Stimulated activated CD4-positive, alpha-beta T cell treated with anti-CD3 and anti-CD28 coated beads, Interleukin-1b, Interleukin-23, amount 100 ng/mL, for 24 hours (primary cell): ENCODE measurements around the gene U2AF1L4.
"Not testable (repeated sequence)": the region's sequence is repeated elsewhere in the genome, so short reads cannot be mapped to it uniquely, and the experiment has no call there.

Experiments used
- DNase-seq, 4 experiments: peaks; one replicate each; pipeline ENCODE4 v3.0.0-alpha.2; 2020; ENCODE audit warnings: low read depth in 4 of 4, low spot score in 1 of 4

The U2AF1L4 gene

GRCh38 chr19:35727956-35728706 is 17.1 kb downstream of the U2AF1L4 start:
- no peak for DNase-seq

- DNase-seq = no peak
Observed at GRCh38 chr19:35727053-35727955, 17.9 kb downstream of the U2AF1L4 start.

DNA sequence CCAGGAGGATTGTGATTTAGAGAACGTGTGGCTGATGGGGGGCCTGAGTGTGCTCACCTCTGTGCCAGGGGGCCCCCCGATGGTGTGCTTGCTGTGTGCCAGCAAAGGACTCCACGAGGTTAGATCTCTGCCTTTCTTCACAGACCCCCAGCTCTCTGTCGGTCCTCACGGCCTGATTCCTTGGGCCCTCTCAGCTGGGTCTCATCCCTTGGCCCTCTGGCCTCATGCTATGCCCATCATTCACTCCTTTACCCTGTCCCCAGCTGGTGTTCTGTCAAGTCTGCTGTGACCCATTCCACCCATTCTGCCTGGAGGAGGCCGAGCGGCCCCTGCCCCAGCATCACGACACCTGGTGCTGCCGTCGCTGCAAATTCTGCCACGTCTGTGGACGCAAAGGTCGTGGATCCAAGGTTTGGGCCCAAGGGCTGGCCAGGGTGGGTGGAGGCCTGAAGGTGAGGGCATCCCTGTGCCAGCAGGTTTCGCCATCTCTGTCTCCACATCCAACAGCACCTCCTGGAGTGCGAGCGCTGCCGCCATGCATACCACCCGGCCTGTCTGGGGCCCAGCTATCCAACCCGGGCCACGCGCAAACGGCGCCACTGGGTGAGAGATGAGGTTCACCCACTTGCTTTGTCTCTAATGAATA is 19.9 kb downstream of the U2AF1L4 start:
- DNase-seq = no peak

DNA sequence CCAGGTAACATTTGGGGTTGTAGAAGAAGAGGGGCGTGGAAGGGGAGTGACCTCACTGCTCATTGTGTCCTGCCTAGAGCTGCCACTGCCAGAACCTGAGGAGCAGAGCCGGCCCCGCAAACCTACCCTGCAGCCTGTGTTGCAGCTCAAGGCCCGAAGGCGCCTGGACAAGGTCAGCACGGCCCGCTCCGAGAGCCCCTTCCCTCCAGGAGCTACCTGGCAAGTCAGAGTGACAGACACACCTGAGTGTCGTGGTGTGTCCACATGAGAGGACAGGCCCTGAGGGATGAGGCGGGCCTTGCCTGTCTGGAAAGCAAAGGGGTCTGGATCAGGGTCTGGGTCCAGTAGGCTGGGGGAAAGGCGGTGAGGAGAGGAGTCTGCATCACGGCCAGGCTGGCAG is 20.7 kb downstream of the U2AF1L4 start:
- DNase-seq = no peak

GRCh38 chr19:35724132-35724531 is 21.1 kb downstream of the U2AF1L4 start:
- DNase-seq = not testable (repeated sequence)

- no peak for DNase-seq
Observed at GRCh38 chr19:35723671-35724070, 21.5 kb downstream of the U2AF1L4 start.

DNA sequence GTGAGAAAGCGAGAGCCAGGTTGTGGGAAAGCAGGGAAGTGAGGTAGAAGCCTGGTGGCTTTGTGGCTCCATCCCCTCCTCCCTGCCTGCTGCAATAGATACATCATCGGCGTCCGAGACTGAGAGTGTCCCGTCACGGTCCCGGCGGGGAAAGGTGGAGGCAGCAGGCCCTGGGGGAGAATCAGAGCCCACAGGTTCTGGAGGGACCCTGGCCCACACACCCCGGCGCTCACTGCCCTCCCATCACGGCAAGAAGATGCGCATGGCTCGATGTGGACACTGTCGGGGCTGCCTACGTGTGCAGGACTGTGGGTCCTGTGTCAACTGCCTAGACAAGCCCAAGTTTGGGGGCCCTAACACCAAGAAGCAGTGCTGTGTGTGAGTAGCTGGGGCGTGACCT is 22.3 kb downstream of the U2AF1L4 start:
- DNase-seq = no peak

- DNase-seq = no peak
Observed at GRCh38 chr19:35722461-35722860, 22.8 kb downstream of the U2AF1L4 start.

- no peak for DNase-seq
Observed at GRCh38 chr19:35721374-35721773, 23.8 kb downstream of the U2AF1L4 start.

DNA sequence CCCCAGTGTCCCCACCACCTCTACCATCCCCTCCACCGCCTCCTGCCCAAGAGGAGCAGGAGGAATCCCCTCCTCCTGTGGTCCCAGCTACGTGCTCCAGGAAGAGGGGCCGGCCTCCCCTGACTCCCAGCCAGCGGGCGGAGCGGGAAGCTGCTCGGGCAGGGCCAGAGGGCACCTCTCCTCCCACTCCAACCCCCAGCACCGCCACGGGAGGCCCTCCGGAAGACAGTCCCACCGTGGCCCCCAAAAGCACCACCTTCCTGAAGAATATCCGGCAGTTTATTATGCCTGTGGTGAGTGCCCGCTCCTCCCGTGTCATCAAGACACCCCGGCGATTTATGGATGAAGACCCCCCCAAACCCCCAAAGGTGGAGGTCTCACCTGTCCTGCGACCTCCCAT is 24.6 kb downstream of the U2AF1L4 start:
- DNase-seq = no peak

DNA sequence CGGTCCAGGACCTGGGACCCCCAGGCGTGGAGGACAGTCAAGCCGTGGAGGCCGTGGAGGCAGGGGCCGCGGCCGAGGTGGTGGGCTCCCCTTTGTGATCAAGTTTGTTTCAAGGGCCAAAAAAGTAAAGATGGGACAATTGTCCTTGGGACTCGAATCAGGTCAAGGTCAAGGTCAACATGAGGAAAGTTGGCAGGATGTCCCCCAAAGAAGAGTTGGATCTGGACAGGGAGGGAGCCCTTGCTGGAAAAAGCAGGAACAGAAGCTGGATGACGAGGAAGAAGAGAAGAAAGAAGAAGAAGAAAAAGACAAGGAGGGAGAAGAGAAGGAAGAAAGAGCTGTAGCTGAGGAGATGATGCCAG is 25.1 kb downstream of the U2AF1L4 start:
- no peak for DNase-seq

- no peak for DNase-seq
Observed at GRCh38 chr19:35719402-35720162, 25.6 kb downstream of the U2AF1L4 start.

DNA sequence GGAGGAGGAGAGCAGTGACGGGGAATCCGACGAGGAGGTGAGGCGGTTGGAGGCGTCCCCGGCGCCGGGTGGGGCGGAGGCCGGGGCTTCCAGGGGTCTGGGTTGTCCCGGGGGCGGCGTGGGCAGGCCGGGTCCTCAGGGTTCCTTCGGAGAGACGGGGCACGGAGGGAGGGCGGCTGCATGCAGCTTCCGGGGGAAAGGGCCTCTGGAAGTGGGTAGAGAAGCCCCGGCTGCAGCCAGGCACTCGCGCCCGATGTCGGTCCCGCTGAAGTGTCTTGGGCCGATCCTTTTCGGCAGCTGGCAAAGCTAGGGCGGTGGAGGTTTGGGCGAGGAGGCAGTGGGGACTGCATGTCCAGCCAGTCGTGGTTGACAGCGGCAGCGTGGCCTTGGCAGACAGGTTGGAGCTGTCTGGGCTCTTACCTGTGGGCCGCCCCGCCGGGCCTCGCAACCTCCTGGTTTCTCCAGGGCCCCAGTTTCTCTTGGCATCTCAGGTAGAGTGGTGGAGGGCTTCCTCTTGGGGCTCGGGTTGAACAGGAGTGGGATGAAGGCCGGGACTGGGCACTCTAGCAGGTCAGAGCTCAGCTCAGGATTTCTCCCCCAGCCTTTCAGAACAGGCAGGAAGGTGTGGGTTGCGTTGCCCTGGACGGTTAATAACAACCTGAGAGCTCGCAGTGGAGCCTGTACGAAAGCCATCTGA is 26.7 kb downstream of the U2AF1L4 start:
- peak in 1 of 4 experiments; percentile 51 for DNase-seq

GRCh38 chr19:35717665-35718344 is 27.4 kb downstream of the U2AF1L4 start, which contains the start of gene KMT2B:
KMT2B (plus strand) TSS chr19:35718003; CDS start chr19:35718019, 16 bp downstream.
- DNase-seq = peak in 2 of 4 experiments; percentile 83 to 93

- DNase-seq = peak in 3 of 4 experiments; percentile 73 to 94 (median 91)
Observed at GRCh38 chr19:35716801-35717664, 28.2 kb downstream of the U2AF1L4 start.

GRCh38 chr19:35715981-35716800 is 29.0 kb downstream of the U2AF1L4 start:
- no peak for DNase-seq

DNA sequence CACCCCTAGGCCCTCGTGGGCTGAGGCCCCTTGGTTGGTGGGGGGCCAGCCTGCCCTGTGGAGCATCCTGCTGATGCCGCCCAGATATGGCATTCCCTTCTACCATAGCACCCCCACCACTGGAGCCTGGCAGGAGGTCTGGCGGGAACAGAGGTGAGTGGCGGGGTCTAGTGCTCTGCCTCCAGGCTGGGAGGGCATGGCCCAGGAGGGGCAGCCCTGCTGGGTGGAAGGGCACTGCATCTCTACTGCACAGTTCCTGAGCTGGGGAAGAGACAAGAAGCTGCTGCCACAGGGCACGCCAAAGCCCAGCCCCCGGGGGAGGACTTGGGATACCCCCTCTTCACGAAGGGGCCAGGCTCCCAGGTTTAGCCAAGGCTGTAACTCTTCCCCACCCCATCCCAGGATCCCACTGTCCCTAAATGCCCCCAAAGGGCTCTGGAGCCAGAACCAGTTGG is 29.8 kb downstream of the U2AF1L4 start:
- DNase-seq = no peak
